Brain pericyte (primary cell): ENCODE measurements around the gene WWP2.
"Not testable (repeated sequence)": the region's sequence is repeated elsewhere in the genome, so short reads cannot be mapped to it uniquely, and the experiment has no call there.

ENCODE experiments used
- DNase-seq: peaks from one replicate; pipeline ENCODE4 v3.0.0-alpha.2; 2012; ENCODE audit warnings: low read depth, low spot score

Gene WWP2

GRCh38 chr16:69942099-69942491 lies 180.0 kb downstream of the WWP2 start:
- DNase-seq: no peak

- no peak for DNase-seq
Measured at GRCh38 chr16:69942627-69943170, 180.6 kb downstream of the WWP2 start.

- DNase-seq: not testable (repeated sequence)
Measured at GRCh38 chr16:69943241-69944036, 181.3 kb downstream of the WWP2 start.

GRCh38 chr16:69950411-69950810 lies 188.3 kb downstream of the WWP2 start:
- not testable (repeated sequence) for DNase-seq

GRCh38 chr16:69951017-69951671 lies 189.0 kb downstream of the WWP2 start, which contains the start of gene CLEC18A:
CLEC18A (plus strand) TSS chr16:69951334; CDS start chr16:69951367, 33 bp downstream.
- not testable (repeated sequence) for DNase-seq

- not testable (repeated sequence) for DNase-seq
Measured at GRCh38 chr16:69951672-69952031, 189.5 kb downstream of the WWP2 start.

- not testable (repeated sequence) for DNase-seq
Measured at GRCh38 chr16:69952116-69952515, 190.0 kb downstream of the WWP2 start.

- not testable (repeated sequence) for DNase-seq
Measured at GRCh38 chr16:69952572-69953355, 190.6 kb downstream of the WWP2 start.

GRCh38 chr16:69954241-69954640 lies 192.1 kb downstream of the WWP2 start:
- not testable (repeated sequence) for DNase-seq

- not testable (repeated sequence) for DNase-seq
Measured at GRCh38 chr16:69963312-69963711, 201.2 kb downstream of the WWP2 start.

- DNase-seq: not testable (repeated sequence)
Measured at GRCh38 chr16:69964960-69965660, 203.0 kb downstream of the WWP2 start.

- DNase-seq: not testable (repeated sequence)
Measured at GRCh38 chr16:69965661-69966054, 203.5 kb downstream of the WWP2 start.

- DNase-seq: not testable (repeated sequence)
Measured at GRCh38 chr16:69967688-69968087, 205.6 kb downstream of the WWP2 start.

GRCh38 chr16:69968125-69968524 lies 206.0 kb downstream of the WWP2 start:
- DNase-seq: not testable (repeated sequence)

- DNase-seq: not testable (repeated sequence)
Measured at GRCh38 chr16:69969657-69970056, 207.5 kb downstream of the WWP2 start.

- not testable (repeated sequence) for DNase-seq
Measured at GRCh38 chr16:69972120-69972519, 210.0 kb downstream of the WWP2 start.

GRCh38 chr16:69972935-69973334 lies 210.8 kb downstream of the WWP2 start:
- DNase-seq: not testable (repeated sequence)

GRCh38 chr16:69985196-69985595 lies 223.1 kb downstream of the WWP2 start:
- DNase-seq: not testable (repeated sequence)
